HG03378 (cell line): ENCODE measurements around the gene COL6A1.
"Not testable (repeated sequence)": the region's sequence is repeated elsewhere in the genome, so short reads cannot be mapped to it uniquely, and the experiment has no call there.

Experiments
- ATAC-seq: cut with Tn5 transposase; IDR thresholded peaks from one replicate; pipeline ENCODE4 v1.9.1; 2021; ENCODE audit warnings: mild to moderate bottlenecking, moderate library complexity; ENCODE audit not compliant: unreplicated experiment

The COL6A1 gene

GRCh38 chr21:46002841-46003574 is 21.4 kb downstream of the COL6A1 start:
- ATAC-seq = no peak

- ATAC-seq = no peak
Measured at GRCh38 chr21:46003575-46004007, 22.0 kb downstream of the COL6A1 start.

GRCh38 chr21:46004168-46004861 is 22.7 kb downstream of the COL6A1 start:
- no peak for ATAC-seq

DNA sequence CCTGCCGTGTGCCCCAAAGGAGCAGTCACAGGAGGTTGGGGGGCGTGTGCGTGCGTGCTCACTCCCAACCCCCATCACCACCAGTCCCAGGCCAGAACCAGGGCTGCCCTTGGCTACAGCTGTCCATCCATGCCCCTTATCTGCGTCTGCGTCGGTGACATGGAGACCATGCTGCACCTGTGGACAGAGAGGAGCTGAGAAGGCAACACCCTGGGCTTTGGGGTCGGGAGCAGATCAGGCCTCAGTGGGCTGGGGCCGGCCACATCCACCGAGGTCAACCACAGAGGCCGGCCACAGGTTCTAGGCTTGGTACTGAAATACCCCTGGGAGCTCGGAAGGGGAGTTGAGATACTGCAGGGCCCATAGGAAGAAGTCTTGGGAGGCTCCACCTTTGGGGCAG is 23.5 kb downstream of the COL6A1 start:
- ATAC-seq = no peak

GRCh38 chr21:46005481-46005881 is 23.9 kb downstream of the COL6A1 start:
- ATAC-seq = no peak

DNA sequence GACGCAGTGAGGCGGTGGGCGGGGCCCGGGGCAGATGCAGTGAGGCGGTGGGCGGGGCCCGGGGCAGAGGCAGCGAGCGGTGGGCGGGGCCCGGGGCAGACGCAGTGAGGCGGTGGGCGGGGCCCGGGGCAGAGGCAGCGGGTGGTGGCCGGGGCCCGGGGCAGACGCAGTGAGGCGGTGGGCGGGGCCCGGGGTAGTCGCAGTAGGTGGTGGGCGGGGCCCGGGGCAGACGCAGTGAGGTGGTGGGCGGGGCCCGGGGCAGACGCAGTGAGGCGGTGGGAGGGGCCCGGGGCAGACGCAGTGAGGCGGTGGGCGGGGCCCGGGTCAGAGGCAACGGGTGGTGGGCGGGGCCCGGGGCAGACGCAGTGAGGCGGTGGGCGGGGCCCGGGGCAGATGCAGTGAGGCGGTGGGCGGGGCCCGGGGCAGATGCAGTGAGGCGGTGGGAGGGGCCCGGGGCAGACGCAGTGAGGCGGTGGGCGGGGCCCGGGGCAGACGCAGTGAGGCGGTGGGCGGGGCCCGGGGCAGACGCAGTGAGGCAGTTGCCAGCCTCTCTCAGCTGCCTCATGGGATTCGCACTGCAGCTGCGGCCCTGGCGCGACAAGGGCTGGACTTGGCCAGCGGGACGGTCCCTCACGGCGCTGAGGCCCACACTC is 24.4 kb downstream of the COL6A1 start:
- ATAC-seq = not testable (repeated sequence)

GRCh38 chr21:46006547-46007491 is 25.2 kb downstream of the COL6A1 start:
- ATAC-seq = no peak

- no peak for ATAC-seq
Measured at GRCh38 chr21:46007492-46007868, 25.9 kb downstream of the COL6A1 start.

DNA sequence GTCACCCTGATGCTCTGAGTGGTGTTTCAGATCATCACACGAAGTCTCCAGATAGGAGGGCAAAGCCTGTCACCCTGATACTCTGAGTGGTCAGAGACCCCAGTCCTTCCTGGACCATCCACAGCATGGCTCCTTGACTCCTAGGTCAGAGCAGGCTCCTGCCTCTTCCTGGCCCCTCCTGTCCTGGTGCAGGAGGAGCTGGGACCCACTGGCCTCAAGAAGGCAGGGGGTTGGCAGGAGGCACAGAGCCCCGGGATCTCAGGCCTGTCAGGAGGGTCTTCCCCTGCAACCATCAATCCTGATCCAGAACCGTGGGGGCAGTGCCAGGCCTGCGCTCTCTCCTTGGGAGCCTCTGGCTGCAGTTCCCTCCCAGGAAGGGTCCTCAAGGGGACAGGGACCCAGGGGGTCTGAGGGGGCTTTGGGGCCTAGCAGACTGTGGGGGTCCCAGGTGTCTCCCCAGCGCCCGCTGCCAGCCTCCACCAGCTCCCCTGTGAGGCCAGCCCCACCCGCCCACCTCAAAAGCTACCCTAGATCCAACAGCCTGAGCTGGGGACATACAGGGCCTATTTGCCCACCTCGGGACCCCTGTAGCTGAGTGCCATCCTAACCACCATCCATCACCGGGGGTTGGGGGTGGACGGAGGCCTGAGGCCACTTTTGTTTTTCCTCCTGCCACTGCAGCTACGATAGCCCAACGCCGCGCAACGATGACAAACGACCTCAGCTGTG is 27.5 kb downstream of the COL6A1 start:
- no peak for ATAC-seq

DNA sequence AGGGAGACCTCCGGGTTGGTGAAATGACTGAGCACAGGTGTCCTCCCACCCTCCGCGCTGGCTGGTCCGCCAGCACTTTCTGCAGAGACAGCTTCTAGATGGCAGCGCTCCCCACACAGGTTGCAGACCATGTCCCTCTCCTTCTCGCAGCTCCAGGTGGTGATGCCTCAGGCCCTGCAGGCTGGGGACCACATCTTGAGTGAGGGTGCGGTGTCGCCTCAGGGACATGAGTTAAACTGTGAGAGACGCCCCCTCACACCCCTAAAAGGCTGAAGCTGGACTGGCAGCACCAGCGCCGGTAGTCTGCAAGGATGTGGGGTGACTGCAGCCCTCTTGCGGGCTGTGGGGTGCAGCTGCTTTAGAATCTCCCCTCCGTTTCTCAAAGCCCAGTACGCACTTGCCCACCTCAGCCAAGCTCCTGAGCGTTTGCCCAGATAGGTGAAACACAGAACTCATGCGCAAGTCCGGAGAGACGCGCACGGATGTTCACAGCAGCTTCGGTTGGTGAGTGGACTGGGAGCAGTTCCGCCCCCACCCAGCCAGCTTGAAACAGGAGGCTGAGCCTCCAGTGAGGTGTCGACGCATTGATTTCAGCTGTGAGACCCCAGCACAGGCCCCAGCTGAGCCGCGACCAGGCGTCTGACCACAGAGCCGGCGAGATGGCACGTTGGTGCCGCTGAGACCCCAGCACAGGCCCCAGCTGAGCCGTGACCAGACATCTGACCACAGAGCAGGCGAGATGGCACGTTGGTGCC is 28.6 kb downstream of the COL6A1 start:
- no peak for ATAC-seq

- ATAC-seq = no peak
Measured at GRCh38 chr21:46011267-46011967, 29.8 kb downstream of the COL6A1 start.

DNA sequence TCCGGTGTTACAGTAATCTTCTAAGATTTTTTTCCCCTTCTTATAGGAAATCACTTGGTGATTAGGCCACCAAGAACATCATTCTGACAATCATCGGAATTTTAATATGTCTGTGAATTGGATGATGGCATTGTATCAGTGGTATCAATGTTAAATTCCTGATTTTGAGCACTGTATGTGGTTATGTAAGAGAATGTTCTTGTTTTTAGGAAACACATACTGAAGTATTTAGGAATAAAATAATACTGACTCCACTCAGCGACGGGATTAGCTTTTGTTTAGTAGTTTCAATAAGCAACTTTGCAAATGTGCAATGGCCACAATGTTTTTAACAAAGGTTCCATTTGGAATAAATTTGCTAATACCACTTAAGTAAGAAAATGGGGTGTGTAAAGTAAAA is 30.6 kb downstream of the COL6A1 start:
- ATAC-seq = no peak

- ATAC-seq = no peak
Measured at GRCh38 chr21:46014828-46015227, 33.3 kb downstream of the COL6A1 start.

GRCh38 chr21:46017148-46017547 is 35.6 kb downstream of the COL6A1 start:
- ATAC-seq = no peak

DNA sequence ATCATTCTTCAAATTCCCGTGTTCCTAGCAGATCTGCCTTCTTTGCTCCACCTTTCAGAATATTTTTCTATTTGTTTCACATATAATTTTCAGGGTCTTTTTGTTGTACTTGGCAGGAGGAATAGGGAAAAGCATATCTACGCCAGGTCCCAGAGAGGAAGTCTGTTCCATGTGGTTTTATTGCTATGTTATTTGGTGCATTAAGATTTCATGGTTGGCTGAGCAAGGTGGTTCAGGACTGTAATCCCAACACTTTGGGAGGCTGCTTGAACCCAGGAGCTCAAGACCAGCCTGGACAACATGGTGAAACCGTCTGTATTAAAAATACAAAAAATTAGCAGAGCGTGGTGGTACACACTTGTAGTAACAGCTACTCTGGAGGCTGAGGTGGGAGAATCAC is 36.1 kb downstream of the COL6A1 start:
- ATAC-seq = no peak

- ATAC-seq = no peak
Measured at GRCh38 chr21:46018615-46019014, 37.0 kb downstream of the COL6A1 start.

DNA sequence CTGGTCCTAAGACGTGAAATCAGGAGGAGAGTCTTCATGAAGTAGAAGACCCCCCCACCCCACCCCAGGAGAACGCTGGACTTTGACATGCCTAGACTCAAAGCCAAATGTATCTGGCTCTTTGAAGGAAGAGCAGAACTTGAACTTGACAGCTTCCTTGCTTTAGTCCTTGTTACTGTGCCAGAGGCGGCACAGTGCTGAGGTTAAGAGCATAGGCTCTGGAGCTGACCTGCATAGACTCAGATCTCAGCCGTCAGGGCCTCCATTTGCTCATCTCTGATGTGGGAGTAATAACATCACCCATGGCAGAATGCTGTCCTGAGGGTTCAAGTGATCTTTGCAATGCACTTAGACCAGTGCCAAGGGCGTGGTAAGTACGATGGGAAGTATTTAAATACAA is 39.0 kb downstream of the COL6A1 start:
- no peak for ATAC-seq

DNA sequence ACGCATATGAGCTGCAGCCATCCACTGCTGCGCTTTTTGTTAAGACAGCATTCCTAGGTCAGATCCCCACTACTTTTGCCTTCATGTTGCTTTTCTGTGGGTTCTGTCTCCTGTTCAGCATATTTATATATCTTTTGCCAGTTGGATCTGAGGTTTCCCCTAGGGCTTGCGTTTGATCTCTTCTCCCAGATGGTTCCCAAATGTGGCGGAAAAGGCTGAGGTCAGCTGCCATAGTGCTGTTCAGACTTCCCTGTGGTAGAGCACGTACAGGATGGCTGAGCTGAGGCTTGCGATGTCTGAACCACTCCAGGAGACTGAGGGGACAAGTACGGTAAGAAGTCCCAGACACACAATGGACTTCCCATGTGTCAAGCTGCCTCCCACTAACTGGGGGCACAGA is 39.8 kb downstream of the COL6A1 start:
- no peak for ATAC-seq

DNA sequence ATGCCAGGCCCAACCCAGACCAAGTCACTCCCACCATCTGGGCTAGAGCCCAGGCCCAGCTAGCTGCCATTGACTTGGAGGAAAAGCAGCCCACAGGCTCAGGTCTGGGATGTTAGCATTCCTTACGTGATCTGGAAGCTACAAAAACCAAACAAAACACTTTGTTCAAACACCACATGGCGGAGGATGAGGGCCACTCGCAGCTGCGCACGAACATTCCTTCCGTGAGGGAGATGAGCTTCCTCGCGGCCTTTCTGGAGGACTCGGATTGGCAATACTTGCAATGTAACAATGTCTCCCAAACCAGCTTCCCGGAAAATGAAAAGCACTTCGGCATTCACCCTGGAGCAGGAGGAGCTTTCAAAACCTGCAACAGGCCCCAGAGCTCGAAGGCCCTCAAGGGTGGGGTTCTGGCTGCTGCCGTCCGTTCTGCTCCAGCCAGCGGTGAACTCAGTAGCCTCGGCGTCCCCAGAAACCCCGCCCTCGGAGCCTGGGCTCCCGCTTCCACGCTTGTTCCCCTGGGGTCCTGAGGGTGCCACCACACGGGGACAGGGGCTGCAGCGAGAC is 40.5 kb downstream of the COL6A1 start:
- ATAC-seq = no peak
